Measurements from ENCODE around the gene ERLEC1.
A peak's percentile ranks its signal among the peaks of the same experiment; 100 is the strongest.
"Not testable (repeated sequence)": the region's sequence is repeated elsewhere in the genome, so short reads cannot be mapped to it uniquely, and the experiment has no call there.

ERLEC1 gene

GRCh38 chr2:53840580-53840979 is 53.7 kb downstream of the ERLEC1 start:
- H3K9me3 ChIP-seq (ENCODE audit: control insufficient read depth in 1 of 2, low read length in 2 of 2), result no peaks in the 10 kb centered on the region
- H3K36me3 ChIP-seq (ENCODE audit: control insufficient read depth in 1 of 2, insufficient read depth in 2 of 2, low read length in 2 of 2), result peaks cover 0 to 5% of the 10 kb centered on the region in 2 donors
- no peaks in the 10 kb centered on the region for H3K27me3 ChIP-seq (ENCODE audit: low read depth, low read length)
- no peak overlapping the region for H3K4me3 ChIP-seq (ENCODE audit: low read depth in 1 of 2, low read length in 2 of 2)
- H3K27ac ChIP-seq (ENCODE audit: low read length), result no peak overlapping the region
- no peaks in the 10 kb centered on the region for H3K4me1 ChIP-seq (ENCODE audit: control insufficient read depth in 1 of 2, insufficient read depth in 2 of 2, low read length in 2 of 2)

GRCh38 chr2:53841651-53842050 is 54.8 kb downstream of the ERLEC1 start:
- H3K4me3 ChIP-seq (ENCODE audit: low read depth in 1 of 2, low read length in 2 of 2); H3K27me3 ChIP-seq (ENCODE audit: low read depth, low read length); H3K4me1 ChIP-seq (ENCODE audit: control insufficient read depth in 1 of 2, insufficient read depth in 2 of 2, low read length in 2 of 2); H3K36me3 ChIP-seq (ENCODE audit: control insufficient read depth in 1 of 2, insufficient read depth in 2 of 2, low read length in 2 of 2); H3K27ac ChIP-seq (ENCODE audit: low read length); H3K9me3 ChIP-seq (ENCODE audit: control insufficient read depth in 1 of 2, low read length in 2 of 2): not testable (repeated sequence)

- no peak overlapping the region for H3K27ac ChIP-seq (ENCODE audit: low read length)
- no peaks in the 10 kb centered on the region for H3K4me1 ChIP-seq (ENCODE audit: control insufficient read depth in 1 of 2, insufficient read depth in 2 of 2, low read length in 2 of 2)
- H3K4me3 ChIP-seq (ENCODE audit: low read depth in 1 of 2, low read length in 2 of 2), result no peak overlapping the region
Observed at GRCh38 chr2:53842891-53843290, 56.0 kb downstream of the ERLEC1 start.

GRCh38 chr2:53843595-53843994 is 56.8 kb downstream of the ERLEC1 start:
- no peaks in the 10 kb centered on the region for H3K4me1 ChIP-seq (ENCODE audit: control insufficient read depth in 1 of 2, insufficient read depth in 2 of 2, low read length in 2 of 2)
- no peak overlapping the region for H3K27ac ChIP-seq (ENCODE audit: low read length)
- H3K4me3 ChIP-seq (ENCODE audit: low read depth in 1 of 2, low read length in 2 of 2), result no peak overlapping the region
- H3K27me3 ChIP-seq (ENCODE audit: low read depth, low read length), result no peaks in the 10 kb centered on the region
- H3K36me3 ChIP-seq (ENCODE audit: control insufficient read depth in 1 of 2, insufficient read depth in 2 of 2, low read length in 2 of 2), result no peaks in the 10 kb centered on the region
- no peaks in the 10 kb centered on the region for H3K9me3 ChIP-seq (ENCODE audit: control insufficient read depth in 1 of 2, low read length in 2 of 2)

More at GRCh38 chr2:53842891-53843290, 56.0 kb downstream of the ERLEC1 start:
- H3K27me3 ChIP-seq (ENCODE audit: low read depth, low read length), result no peaks in the 10 kb centered on the region
- H3K36me3 ChIP-seq (ENCODE audit: control insufficient read depth in 1 of 2, insufficient read depth in 2 of 2, low read length in 2 of 2), result no peaks in the 10 kb centered on the region
- no peaks in the 10 kb centered on the region for H3K9me3 ChIP-seq (ENCODE audit: control insufficient read depth in 1 of 2, low read length in 2 of 2)

GRCh38 chr2:53848062-53848461 is 61.2 kb downstream of the ERLEC1 start:
- H3K27ac ChIP-seq (ENCODE audit: low read length), result no peak overlapping the region

GRCh38 chr2:53851052-53851757 is 64.4 kb downstream of the ERLEC1 start:
- H3K4me1 ChIP-seq (ENCODE audit: control insufficient read depth in 1 of 2, insufficient read depth in 2 of 2, low read length in 2 of 2); H3K9me3 ChIP-seq (ENCODE audit: control insufficient read depth in 1 of 2, low read length in 2 of 2); H3K4me3 ChIP-seq (ENCODE audit: low read depth in 1 of 2, low read length in 2 of 2); H3K27me3 ChIP-seq (ENCODE audit: low read depth, low read length); H3K27ac ChIP-seq (ENCODE audit: low read length); H3K36me3 ChIP-seq (ENCODE audit: control insufficient read depth in 1 of 2, insufficient read depth in 2 of 2, low read length in 2 of 2): not testable (repeated sequence)

More at GRCh38 chr2:53848062-53848461, 61.2 kb downstream of the ERLEC1 start:
- H3K9me3 ChIP-seq (ENCODE audit: control insufficient read depth in 1 of 2, low read length in 2 of 2), result no peaks in the 10 kb centered on the region
- no peaks in the 10 kb centered on the region for H3K4me1 ChIP-seq (ENCODE audit: control insufficient read depth in 1 of 2, insufficient read depth in 2 of 2, low read length in 2 of 2)
- H3K27me3 ChIP-seq (ENCODE audit: low read depth, low read length), result no peaks in the 10 kb centered on the region
- no peak overlapping the region for H3K4me3 ChIP-seq (ENCODE audit: low read depth in 1 of 2, low read length in 2 of 2)
- H3K36me3 ChIP-seq (ENCODE audit: control insufficient read depth in 1 of 2, insufficient read depth in 2 of 2, low read length in 2 of 2), result no peaks in the 10 kb centered on the region

GRCh38 chr2:53852532-53852931 is 65.7 kb downstream of the ERLEC1 start:
- no peaks in the 10 kb centered on the region for H3K4me1 ChIP-seq (ENCODE audit: control insufficient read depth in 1 of 2, insufficient read depth in 2 of 2, low read length in 2 of 2)
- no peaks in the 10 kb centered on the region for H3K27me3 ChIP-seq (ENCODE audit: low read depth, low read length)
- H3K36me3 ChIP-seq (ENCODE audit: control insufficient read depth in 1 of 2, insufficient read depth in 2 of 2, low read length in 2 of 2), result peaks cover 7 to 10% of the 10 kb centered on the region in 2 donors
- H3K4me3 ChIP-seq (ENCODE audit: low read depth in 1 of 2, low read length in 2 of 2), result no peak overlapping the region
- no peaks in the 10 kb centered on the region for H3K9me3 ChIP-seq (ENCODE audit: control insufficient read depth in 1 of 2, low read length in 2 of 2)
- H3K27ac ChIP-seq (ENCODE audit: low read length), result no peak overlapping the region

GRCh38 chr2:53854678-53855077 is 67.8 kb downstream of the ERLEC1 start:
- H3K4me3 ChIP-seq (ENCODE audit: low read depth in 1 of 2, low read length in 2 of 2), result no peak overlapping the region
- H3K4me1 ChIP-seq (ENCODE audit: control insufficient read depth in 1 of 2, insufficient read depth in 2 of 2, low read length in 2 of 2), result no peaks in the 10 kb centered on the region
- H3K9me3 ChIP-seq (ENCODE audit: control insufficient read depth in 1 of 2, low read length in 2 of 2), result no peaks in the 10 kb centered on the region
- no peak overlapping the region for H3K27ac ChIP-seq (ENCODE audit: low read length)
- H3K27me3 ChIP-seq (ENCODE audit: low read depth, low read length), result no peaks in the 10 kb centered on the region
- H3K36me3 ChIP-seq (ENCODE audit: control insufficient read depth in 1 of 2, insufficient read depth in 2 of 2, low read length in 2 of 2), result peaks cover 7 to 10% of the 10 kb centered on the region in 2 donors

GRCh38 chr2:53856272-53856671 is 69.4 kb downstream of the ERLEC1 start:
- Histone ChIP-seq H3K36me3 (ENCODE audit: control insufficient read depth in 1 of 2, insufficient read depth in 2 of 2, low read length in 2 of 2) (peaks cover 7 to 10% of the 10 kb centered on the region in 2 donors), H3K4me3 (ENCODE audit: low read depth in 1 of 2, low read length in 2 of 2) (no peak overlapping the region), H3K27ac (ENCODE audit: low read length) (no peak overlapping the region), H3K4me1 (ENCODE audit: control insufficient read depth in 1 of 2, insufficient read depth in 2 of 2, low read length in 2 of 2) (no peaks in the 10 kb centered on the region), H3K9me3 (ENCODE audit: control insufficient read depth in 1 of 2, low read length in 2 of 2) (no peaks in the 10 kb centered on the region), H3K27me3 (ENCODE audit: low read depth, low read length) (no peaks in the 10 kb centered on the region)

GRCh38 chr2:53859206-53860181 is 72.7 kb downstream of the ERLEC1 start, which contains the start of gene GPR75:
TSS of gene GPR75 (minus strand) at chr2:53859967. CDS start at chr2:53854756, 5,211 bp downstream.
- Histone ChIP-seq H3K27ac (ENCODE audit: low read length) (no peak within 1 kb of the TSS), H3K27me3 (ENCODE audit: low read depth, low read length) (no peaks in the 10 kb centered on the region), H3K36me3 (ENCODE audit: control insufficient read depth in 1 of 2, insufficient read depth in 2 of 2, low read length in 2 of 2) (peaks cover 6 to 7% of the 10 kb centered on the region in 2 donors), H3K4me3 (ENCODE audit: low read depth in 1 of 2, low read length in 2 of 2) (peak within 1 kb of the TSS in 1 of 2 donors; percentile 67), H3K9me3 (ENCODE audit: control insufficient read depth in 1 of 2, low read length in 2 of 2) (no peaks in the 10 kb centered on the region), H3K4me1 (ENCODE audit: control insufficient read depth in 1 of 2, insufficient read depth in 2 of 2, low read length in 2 of 2) (no peaks in the 10 kb centered on the region)

- Histone ChIP-seq H3K27me3 (ENCODE audit: low read depth, low read length) (no peaks in the 10 kb centered on the region), H3K4me1 (ENCODE audit: control insufficient read depth in 1 of 2, insufficient read depth in 2 of 2, low read length in 2 of 2) (no peaks in the 10 kb centered on the region), H3K27ac (ENCODE audit: low read length) (no peak overlapping the region), H3K4me3 (ENCODE audit: low read depth in 1 of 2, low read length in 2 of 2) (no peak overlapping the region), H3K36me3 (ENCODE audit: control insufficient read depth in 1 of 2, insufficient read depth in 2 of 2, low read length in 2 of 2) (peaks cover 23 to 28% of the 10 kb centered on the region in 2 donors), H3K9me3 (ENCODE audit: control insufficient read depth in 1 of 2, low read length in 2 of 2) (no peaks in the 10 kb centered on the region)
Observed at GRCh38 chr2:53861824-53862223, 75.0 kb downstream of the ERLEC1 start.

Measured in muscle layer of duodenum (tissue), 2 donors.